Testis (tissue), 2 donors: ENCODE data around the gene HLF.

Source experiments
- CTCF ChIP-seq, 3 experiments: fragments of 450-650 bp in 2 of 3; fragments of 200-600 bp in 1 of 3; sonication (generic) in 1 of 3; IDR thresholded peaks; one replicate each; pipeline ENCODE4 v1.5.1; 2016 to 2019; ENCODE audit warnings: antibody characterized with exemption in 3 of 3, mild to moderate bottlenecking in 2 of 3, moderate library complexity in 1 of 3
- POLR2A ChIP-seq: fragments of 450-650 bp; IDR thresholded peaks from one replicate; pipeline ENCODE4 v1.6.1; 2017; ENCODE audit warnings: antibody characterized with exemption, mild to moderate bottlenecking, moderate library complexity

DNA sequence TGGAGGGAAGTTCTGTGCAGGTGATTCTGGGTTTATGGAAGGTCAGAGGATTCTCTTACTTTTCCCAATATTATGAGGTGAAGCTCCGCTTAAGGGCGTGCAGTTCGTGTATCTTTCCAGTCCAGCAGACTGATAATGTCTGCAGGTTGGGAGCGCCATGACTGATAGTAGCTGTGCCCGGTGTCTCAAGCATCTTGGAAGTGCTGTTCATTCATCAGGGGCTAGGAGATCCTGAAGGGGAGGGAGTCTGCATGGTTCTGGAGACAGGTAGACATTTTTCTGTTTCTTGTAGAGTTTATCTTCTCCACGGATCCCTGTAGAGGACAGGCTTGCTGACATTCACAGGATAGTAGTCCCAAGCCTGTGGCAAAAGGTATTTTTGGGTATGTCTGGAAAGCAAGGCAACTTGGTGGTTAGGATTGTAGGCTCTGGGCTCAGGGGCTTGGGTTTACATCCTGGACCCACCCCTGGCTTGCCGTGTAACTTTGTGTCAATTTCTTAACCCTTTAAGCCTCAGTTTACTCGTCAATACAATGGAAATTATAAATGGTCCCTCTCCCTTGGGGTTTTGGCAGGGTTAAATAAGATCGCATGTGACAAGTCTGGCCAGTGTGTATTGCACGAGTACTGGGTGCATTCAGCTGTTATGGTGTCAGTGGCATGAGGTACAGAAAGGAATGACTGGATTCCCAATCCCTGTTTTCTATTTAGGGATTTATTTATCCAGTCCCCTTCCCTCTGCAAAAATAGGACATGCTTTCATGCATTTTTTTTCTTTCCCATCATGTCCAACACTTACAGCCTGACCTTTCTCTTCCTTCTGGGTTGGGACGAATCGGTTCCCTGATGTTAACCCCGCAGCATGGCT lies 8.2 kb downstream of the HLF start:
- TF ChIP-seq CTCF (IDR thresholded peaks at IDR 0.05) (no peak), POLR2A (no peak)
